Activated T-helper 9 cell treated with anti-CD3 and anti-CD28 coated beads, Interleukin-2, amount 50 U/mL, for 16 hours (primary cell): Measurements from ENCODE around the gene USP28.

Source experiments
- DNase-seq: peaks from one replicate; pipeline ENCODE4 v3.0.0-alpha.2; 2020; ENCODE audit warnings: low read depth

USP28 gene

DNA sequence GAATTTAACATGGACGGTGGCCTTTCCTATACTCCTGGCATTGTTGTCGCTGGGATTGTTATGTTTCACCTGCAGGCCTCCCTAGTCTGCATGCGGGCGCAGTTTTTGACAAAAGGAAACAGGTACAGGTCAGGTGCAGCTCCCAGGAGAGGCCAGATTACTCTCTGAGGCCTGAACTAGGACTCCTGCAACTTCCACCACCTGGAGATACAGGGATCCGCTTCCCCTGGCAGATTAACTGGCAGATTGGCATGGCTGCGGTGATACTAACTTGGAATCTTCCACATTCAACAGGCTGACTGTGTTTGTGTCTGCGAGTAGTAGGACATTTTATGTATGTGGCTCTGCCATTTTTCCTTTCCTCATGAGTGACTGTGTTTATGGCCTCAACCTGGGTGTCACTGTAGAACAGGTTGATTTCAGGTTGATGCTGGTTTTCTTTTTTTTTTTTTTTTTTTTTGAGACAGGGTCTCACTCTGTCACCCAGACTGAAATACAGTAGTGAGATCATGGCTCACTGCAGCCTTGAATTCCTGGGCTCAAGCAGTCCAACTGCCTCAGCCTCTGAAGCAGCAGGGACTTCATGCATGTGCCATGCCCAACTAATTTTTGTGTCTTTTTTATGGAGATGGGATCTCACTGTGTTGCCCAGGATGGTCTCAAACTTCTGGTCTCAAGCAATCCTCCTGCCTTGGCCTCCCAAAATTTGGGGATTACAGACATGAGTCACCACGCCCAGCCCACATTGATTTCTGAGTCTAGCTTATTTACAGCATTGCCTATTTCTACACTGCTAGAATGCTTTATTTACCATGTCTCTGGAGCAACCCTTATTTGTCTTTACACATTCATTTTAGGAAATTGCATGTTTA, 1.7 kb upstream of the USP28 start:
- DNase-seq: no peak

DNA sequence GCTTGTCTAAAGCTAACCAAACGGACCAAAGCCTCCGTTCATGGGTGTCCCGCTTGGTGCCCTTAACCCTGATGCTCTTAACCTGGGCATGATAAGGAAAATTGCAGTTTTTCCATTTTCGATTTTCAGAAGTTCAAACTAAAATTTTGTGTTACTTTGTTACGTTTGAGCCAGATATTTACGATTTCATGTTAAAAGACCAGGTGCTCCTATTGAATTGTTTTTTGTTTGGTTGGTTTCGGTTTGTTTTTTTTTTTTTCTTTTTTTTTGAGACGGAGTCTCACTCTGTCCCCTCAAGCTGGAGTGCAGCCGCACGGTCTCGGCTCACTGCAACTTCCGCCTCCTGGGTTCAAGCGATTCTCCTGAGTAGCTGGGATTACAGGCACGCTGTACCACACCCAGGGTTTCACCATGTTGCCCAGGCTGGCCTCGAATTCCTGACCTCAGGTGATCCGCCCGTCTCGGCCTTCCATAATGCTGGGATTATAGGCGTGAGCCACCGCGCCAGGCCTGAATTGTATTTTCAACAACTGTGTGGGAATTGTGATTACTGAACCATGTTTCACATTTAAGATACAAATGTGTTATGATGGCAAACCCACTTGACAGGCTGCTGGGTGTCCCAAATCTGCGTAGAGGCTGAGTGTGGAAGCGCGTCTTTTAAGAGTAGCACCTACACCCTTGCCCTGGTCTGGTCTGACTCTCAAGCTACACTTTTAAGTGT, 864 bp upstream of the USP28 start:
- DNase-seq: no peak

DNA sequence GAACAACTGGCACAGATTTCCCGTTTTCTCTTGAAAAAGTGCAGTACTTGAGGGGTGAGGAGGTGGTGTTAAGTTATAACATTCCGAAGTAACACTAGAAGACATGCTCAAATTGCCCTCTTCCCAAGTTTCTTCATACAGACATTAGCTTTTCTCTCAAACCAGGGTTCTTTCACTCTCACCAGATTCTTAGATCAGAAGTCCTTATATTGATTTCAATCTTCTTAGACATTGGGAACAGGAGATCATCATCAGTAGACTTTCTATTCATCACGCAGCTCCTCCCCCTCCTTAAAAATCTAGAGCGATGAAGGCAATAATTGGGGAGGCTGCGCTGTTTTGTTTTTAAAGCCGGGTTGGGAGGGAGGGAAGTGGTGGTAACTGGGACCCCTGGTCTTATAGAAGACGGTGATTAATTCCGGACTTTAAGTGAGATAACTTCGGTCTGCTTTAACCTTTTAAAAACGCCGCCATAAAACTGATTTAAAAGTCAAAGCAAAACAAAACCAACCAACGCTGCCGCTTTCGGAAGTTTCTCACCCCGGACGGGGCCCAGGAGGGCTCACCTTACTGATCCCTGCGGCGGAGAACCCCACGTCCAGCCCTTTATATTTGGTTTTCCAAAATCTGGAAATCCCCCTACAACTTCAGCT, 665 bp downstream of the USP28 start:
- no peak for DNase-seq

DNA sequence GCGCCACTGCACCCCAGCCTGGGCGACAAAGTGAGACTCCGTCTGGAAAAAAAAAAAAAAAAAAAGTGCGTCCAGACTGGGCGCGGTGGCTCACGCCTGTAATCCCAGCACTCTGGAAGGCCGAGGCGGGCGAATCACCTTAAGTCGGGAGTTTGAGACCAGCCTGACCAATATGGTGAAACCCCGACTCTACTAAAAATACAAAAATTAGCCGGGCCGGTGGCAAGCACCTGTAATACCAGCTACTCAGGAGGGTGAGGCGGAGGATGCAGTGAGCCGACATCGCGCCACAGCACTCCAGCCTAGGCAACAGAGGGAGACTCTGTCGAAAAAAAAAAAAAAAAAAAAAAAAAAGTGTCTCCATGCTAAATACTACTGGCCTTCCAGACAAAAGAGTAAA, 1.3 kb downstream of the USP28 start:
- no peak for DNase-seq

DNA sequence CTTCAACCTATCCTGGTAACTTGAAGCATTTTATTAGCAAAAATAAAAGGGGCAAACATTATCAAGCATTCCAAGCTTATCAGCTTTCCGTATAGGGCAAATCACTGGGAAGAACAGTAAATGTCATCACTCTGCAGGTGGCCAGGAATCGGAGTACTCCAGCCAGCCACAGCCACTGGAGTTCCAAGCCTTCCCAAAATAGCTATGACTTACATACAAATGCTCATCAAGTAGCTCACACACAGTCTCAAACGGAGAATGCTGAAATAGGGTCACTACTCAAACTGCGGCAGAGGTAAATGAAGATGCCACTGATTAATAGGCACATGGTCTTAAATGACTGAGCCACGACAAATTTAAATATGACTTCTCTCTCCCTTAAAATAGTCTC, 2.1 kb downstream of the USP28 start:
- no peak for DNase-seq

DNA sequence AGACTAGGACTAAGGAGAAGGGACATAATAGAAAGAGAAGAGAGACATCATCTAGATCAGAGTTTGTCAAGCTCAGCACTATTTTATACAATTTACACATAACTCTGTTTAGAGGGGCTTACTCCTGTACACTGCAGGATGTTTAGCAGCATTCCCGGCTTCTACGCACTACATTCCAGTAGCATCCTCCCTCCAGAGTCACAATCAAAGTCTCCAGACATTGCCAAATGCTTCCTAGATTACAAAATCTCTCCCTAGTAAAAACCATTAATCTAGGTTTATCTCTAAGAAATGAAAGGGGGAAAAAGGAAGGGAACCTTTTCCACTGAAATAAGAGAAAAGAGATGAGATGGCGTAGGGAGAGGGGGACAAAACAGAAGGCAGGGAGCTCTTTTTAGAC, 4.0 kb downstream of the USP28 start:
- no peak for DNase-seq

DNA sequence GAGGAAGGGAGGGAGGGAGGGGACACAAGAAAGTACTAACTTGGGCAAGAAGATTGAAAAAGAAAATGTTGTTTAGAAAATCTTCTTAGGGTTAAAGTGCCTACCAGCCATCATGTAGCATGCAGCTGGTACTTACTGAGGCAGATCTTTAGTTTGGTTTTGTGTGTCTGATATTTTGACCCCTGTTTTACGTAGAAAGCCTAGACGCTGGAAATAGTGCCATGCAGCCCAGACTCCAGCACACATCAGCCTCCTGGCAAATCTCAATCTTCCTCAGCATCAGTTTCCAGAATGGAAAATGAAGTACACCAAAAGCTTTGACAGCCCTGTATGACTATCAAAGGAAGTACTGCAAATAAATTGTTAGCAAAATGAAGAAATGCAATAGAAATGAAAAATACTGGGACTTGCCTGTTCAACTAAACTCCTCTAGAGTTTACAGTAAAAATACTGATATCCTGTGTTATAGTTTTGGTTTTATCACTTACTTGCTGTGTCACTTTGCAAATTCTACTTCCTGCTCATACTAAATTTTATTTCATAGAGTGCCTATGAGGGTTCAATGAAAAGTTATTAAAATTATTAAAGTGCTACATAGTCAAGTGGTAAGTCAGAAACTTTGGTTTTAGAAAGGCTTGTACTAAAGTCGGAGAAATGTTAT, 7.4 kb downstream of the USP28 start:
- DNase-seq: no peak

DNA sequence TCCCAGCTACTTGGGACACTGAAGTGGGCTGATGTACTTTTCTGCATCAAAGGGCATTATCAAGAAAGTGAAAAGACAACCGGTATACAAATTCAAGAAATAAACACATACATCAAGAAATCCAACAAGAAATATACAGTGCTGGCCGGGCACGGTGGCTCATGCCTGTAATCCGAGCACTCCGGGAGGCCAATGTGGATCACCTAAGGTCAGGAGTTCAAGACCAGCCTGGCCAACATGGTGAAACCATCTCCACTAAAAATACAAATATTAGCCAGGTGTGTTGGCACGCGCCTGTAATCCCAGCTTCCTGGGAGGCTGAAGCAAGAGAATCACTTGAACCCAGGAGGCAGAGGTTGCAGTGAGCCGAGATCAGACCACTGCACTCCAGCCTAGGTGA, 9.5 kb downstream of the USP28 start:
- DNase-seq: no peak

DNA sequence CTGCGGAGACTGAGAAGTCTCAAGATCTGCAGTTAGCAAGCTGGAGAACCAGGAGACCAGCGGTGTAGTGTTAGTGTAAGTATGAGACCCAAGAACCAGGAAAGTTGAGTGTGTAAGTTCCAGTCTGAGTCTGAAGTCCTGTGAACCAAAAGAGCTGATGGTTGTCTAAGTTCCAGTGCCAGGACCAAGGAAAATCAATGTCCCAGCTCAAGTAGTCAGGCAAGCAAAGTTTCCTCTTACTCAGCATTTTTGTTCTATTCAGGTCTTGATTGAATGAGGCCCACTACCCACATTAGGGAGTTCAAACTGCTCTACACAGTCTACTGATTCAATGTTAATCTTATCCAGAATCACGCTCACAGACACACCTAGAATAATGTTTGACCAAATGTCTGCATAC, 11.0 kb downstream of the USP28 start:
- no peak for DNase-seq

DNA sequence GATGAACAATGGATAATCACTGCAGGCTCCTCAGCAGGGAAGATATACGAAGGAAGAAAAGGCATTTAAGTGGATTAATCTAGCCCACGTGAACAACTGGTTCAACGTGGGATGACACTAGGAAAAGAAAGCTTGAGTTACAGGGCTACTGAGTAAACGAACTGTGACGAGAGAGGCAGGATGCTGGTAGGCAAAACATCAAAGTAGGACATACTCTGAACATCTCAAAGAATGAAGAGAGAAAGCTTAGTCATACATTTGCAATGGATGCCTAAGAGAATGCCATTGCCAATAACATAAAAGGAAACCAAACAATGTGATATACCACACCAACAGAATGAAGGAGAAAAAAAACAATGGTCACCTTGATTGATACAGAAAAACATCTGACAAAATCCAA, 12.9 kb downstream of the USP28 start:
- no peak for DNase-seq

DNA sequence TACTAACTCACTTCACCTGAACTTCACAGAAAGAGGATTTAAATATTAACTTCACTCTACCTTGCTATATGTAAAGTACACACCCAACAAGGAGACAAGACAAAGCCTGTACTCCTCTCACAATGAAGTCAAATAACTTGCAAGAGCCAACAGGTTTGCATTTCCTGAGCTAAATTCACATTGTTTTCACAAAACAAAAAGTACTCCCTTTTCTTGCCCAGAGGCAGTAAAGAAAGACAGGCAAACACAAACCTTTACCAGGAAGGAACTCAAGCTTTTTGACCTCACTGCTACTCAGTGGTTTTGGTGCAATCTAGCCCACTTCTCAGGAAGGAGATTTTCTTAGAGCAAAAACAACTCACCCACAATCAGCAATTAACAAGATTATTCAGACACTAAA, 15.7 kb downstream of the USP28 start:
- DNase-seq: no peak

DNA sequence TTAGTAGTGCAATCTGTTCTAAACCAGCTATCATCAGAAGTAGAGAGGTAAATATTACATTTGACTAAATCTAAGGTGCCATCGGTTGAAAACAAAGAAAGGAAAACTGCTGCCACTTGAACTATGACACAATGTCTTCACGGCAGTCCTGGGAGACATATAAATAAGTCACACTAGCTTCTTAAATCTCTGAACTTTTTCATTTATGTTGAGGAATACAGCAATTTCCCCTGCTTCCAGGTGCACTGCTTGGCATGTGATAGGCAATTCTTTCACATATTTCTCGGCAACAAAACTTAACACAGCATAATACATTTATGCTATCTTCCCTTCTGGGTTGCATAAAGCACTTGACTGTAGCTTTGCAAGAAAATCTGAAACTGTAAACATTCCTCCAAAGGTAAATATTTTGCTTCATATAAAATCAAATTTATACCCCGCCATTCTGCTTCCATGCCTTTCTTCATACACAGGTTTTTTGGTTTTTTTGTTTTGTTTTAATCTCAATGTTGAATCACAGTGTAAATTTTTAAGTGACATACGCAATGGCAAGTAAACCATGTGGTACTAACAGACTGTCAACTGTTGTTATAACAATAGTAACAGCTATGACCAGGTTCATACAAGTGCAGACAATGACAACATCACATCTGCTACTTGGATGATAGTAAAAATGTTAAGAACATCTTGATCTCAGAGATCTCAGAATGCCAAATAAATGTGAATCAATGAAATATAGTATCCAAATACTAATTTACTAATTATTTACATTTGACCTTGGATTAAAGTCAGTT, 18.2 kb downstream of the USP28 start:
- DNase-seq: no peak

DNA sequence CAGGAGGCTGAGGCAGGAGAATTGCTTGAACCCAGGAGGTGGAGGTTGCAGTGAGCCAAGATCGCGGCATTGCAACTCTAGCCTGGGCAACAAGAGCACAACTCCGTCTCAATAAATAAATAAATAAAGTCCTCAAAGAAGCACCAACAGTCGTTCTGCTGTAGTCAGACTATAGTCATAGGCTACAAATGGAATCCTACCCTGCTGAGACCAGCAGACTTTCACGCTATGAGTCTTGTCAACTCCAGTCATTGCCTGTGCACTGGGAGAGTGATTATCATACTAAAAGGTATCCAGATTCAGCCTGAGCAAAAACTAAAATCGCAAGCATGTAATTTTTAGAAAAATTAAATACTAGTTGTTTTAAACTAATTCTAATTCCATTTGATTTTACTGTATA, 19.6 kb downstream of the USP28 start:
- no peak for DNase-seq

DNA sequence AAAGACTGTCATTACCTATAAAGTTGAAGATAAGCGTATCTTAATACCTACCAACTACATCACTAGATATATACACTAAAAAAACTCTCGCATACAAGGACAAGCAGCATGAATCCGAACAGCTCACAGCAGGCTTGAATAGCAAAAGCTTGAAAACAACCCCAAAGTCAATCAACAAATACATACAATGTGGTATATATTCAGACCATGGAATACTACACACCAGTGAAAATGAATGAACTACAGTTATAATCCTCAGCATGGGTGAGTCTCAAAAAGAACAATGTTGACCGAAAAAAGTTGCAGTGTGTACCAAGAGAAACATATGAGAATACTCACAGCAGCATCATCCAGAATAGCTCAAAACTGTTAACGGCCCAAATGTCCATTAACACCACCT, 25.2 kb downstream of the USP28 start:
- no peak for DNase-seq

DNA sequence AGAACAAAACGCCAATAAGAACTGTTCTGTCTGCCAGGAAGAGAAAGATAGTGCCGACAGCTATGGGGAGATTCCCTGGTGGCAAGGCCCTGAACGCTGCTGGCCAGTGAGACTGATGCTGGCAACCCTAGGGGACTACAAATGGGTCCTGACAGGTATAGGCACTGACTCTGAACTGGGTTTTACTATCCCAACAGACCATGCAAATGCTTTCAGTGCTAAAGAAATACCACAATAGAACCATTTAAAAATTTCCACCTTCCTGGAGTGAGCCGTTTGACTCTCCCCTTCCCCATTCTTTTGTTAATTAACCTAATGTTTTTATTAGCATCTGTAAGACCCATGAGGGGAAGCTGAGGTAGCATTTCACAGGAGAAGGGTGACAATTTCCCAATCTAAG, 25.7 kb downstream of the USP28 start:
- no peak for DNase-seq

DNA sequence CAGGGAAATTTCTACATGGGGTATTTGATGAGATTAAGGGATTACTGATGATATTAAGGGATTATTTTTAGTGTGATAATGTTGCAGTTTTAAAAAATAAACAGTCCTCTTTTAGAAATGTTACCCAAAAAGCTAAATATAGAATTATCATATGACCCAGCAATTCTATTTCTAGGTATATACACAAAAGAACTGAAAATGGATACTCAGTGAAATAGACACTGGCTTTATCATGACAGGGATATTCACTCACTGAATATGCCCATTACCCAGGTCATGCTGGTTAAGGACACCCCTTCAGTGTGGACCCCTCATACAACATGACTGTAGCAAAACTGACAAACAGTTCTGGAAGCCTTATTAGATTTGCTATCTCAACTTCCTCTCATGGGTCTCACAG, 27.8 kb downstream of the USP28 start:
- DNase-seq: no peak

DNA sequence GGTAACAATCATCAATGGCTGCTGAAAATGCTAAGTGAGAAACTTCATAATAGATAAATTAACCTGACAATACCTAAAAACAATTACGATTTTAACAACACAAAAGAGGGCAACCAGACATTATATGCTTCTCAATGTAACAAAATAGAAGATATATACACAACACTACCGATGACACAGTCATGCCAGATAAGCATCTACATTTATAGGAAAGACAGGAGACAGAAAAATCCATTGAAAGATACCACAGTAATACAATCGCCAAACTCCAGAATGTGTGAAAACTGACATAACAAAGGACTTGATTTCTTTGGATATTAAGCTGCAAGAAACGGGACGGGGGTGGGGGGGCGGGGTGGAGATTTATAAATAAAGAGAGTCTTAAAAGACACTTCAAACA, 28.3 kb downstream of the USP28 start:
- DNase-seq: no peak

DNA sequence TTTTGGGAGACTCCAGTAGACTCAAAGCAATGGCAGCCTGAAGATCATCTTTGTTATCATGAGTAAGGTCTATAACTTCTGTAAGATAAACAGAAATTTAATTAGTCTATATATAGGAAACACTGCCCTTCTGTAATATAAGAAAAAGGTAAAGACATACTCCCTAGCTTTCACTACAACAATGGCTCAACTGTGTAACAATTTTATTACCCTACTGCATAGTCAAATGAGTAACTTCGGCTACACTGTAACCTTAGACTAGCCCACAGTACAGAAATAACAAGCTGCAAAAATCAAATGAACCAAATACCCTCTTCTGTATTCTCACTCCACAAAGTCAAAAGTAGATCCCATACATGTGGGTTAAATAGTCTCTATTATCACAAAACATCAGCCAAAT, 33.7 kb downstream of the USP28 start:
- DNase-seq: no peak

DNA sequence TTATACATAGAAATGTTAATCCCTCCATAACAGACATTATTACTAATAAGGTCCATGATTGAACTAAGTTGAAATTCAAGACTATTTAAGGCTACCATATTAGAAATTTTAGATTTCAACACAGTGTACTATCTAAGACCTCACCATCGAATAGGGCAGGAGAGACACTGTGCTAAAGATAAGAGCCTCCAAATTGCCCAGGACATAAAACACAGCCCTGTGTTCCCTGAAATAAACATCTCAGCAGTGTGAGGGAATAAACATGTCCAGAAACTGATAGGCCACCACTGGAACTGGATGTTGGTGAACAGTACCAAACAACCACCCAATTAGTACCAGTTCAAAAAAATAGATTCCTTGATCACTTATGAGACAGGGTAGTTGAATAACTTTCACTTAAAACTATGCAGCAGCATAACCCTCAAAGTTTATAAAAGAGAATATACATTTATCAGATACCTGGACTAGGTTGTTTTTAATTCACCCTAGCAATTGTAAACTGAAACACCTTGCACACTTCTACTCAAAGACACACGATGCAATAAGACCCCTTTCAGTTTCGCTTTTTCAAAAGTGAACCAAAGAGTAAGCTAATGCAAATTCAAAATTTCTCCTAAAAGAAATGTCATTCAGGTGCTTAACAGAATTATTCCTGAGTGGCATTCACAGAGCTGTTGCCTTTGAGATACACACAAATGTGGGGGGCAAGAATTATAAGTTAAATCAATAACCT, 34.3 kb downstream of the USP28 start:
- DNase-seq: no peak

DNA sequence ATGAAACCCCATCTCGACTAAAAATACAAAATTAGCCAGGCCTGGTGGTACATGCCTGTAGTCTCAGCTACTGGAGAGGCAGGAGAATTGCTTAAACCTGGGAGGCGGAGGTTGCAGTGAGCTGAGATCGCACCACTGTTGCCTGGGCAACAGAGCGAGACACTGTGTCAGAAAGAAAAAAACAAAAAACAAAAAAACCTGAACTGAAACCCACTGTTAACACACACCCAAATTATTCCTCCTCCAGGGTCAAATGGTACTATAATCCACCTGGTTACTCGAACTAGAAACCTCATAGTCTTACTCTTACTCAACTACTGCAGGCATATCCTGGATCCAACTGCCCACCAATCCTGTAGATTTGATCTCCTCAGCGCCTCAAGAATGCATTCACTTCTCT, 35.5 kb downstream of the USP28 start:
- DNase-seq: no peak

DNA sequence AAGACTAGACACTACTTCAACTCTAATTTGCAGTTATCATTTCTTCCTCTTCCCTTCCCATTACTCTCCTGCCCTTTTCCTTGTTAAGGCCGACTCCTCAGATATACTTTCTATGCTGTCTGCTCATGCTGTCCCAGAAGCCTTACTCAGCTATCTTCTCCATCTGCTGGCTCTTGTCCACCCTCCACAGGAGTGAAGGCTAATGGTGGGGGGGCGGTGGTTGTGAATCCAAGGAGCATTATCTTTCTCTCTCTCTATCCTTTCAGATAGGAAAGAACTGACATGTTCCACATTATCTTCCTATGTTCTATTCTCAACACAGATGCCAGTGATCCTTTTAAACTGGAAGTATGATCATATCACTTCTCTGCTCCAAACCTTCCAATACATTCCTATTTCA, 37.4 kb downstream of the USP28 start:
- DNase-seq: no peak
